Endothelial cell of umbilical vein (primary cell): ENCODE measurements around the gene SMIM44. TPM values are rescaled to one million over a fixed set of nuclear protein-coding genes. Genes with fewer than 3 reads are reported as not detected.

Experiments used
- BruUV-seq: library from RNA; stranded (reverse); fragments of 400-500 nt; replicated peaks from 2 replicates; lab custom pipeline; 2021; lab: Mats Ljungman, UMichigan
- CTCF ChIA-PET: fragments of 300-600, 350-600 bp; sonication (Branson Sonifier 250); formaldehyde crosslinking; loops from one replicate; lab custom pipeline; 2021; ENCODE audit warnings: antibody characterized with exemption, inconsistent platforms; lab: Charles Lee
- POLR2A ChIA-PET: fragments of 300-600, 350-600 bp; sonication (Branson Sonifier 250); formaldehyde crosslinking; loops from one replicate; lab custom pipeline; 2021; ENCODE audit warnings: antibody characterized with exemption, inconsistent platforms; lab: Charles Lee
- DNase-seq: peaks from one replicate; pipeline ENCODE4 v3.0.0-alpha.2; 2011; ENCODE audit warnings: low read depth, low spot score
- FAIRE-seq: peaks from 2 replicates; lab custom pipeline; 2011; peaks lifted over from hg19 to GRCh38; lab: Jason Lieb, UNC
- H2AFZ ChIP-seq: 2 replicates; pipeline ENCODE4 v1.6.0; 2012; ENCODE audit warnings: low read depth, low read length, control low read depth, inconsistent platforms
- H3K27ac ChIP-seq: 2 replicates; pipeline ENCODE4 v1.5.1; 2011; ENCODE audit warnings: low read depth, mild to moderate bottlenecking, control low read depth, low read length, moderate library complexity; ENCODE audit not compliant: insufficient read depth
- H3K27me3 ChIP-seq, 2 experiments: 2 replicates each; pipeline versions ENCODE4 v1.6.0 to v1.6.1; 2011; ENCODE audit warnings: low read length in 2 of 2, mixed read lengths in 1 of 2; ENCODE audit not compliant: control insufficient read depth in 2 of 2, insufficient read depth in 2 of 2
- H3K36me3 ChIP-seq, 2 experiments: 2 replicates in 1 of 2; 3 replicates in 1 of 2; pipeline ENCODE4 v1.5.1; 2011; ENCODE audit warnings: low read length in 2 of 2, mild to moderate bottlenecking in 1 of 2, moderate library complexity in 1 of 2; ENCODE audit not compliant: control insufficient read depth in 2 of 2, insufficient read depth in 2 of 2; ENCODE audit errors: extremely low read depth in 1 of 2
- H3K4me1 ChIP-seq: 3 replicates; pipeline ENCODE4 v1.5.1; 2011; ENCODE audit warnings: mild to moderate bottlenecking, low read length; ENCODE audit not compliant: control insufficient read depth, insufficient read depth; ENCODE audit errors: extremely low read depth
- H3K4me2 ChIP-seq: 2 replicates; pipeline ENCODE4 v1.6.1; 2011; ENCODE audit warnings: low read length, control low read depth, mixed read lengths; ENCODE audit not compliant: insufficient read depth
- H3K4me3 ChIP-seq, 3 experiments: fragments of 200-600 bp in 1 of 3; sonication (generic), shearing (Covaris generic) in 1 of 3; replicated peaks in 1 of 3; 2 replicates each; pipeline ENCODE4 v1.5.1; 2011 to 2016; ENCODE audit warnings: control low read depth in 3 of 3, low read length in 3 of 3, mild to moderate bottlenecking in 2 of 3, inconsistent platforms in 1 of 3, low read depth in 1 of 3, moderate library complexity in 1 of 3; ENCODE audit not compliant: insufficient read depth in 1 of 3
- H3K79me2 ChIP-seq: 2 replicates; pipeline ENCODE4 v1.6.0; 2012; ENCODE audit warnings: low read length, inconsistent platforms; ENCODE audit not compliant: control insufficient read depth, insufficient read depth
- H3K9ac ChIP-seq: replicated peaks from 2 replicates; pipeline ENCODE3; 2011; ENCODE audit warnings: low read length, control low read depth; ENCODE audit not compliant: insufficient read depth; ENCODE audit errors: extremely low read depth
- H3K9me1 ChIP-seq: replicated peaks from 3 replicates; pipeline ENCODE4 v1.6.0; 2011; ENCODE audit warnings: mild to moderate bottlenecking, low read length; ENCODE audit not compliant: control insufficient read depth, insufficient read depth; ENCODE audit errors: extremely low read depth
- H3K9me3 ChIP-seq: replicated peaks from 2 replicates; pipeline ENCODE4 v1.5.1; 2012; ENCODE audit warnings: low read length, inconsistent platforms; ENCODE audit not compliant: control insufficient read depth, insufficient read depth
- H4K20me1 ChIP-seq: replicated peaks from 2 replicates; pipeline ENCODE3; 2011; ENCODE audit warnings: mild to moderate bottlenecking, low read length; ENCODE audit not compliant: control insufficient read depth, insufficient read depth; ENCODE audit errors: extremely low read depth
- CTCF ChIP-seq, 2 donors: IDR thresholded peaks; 1 replicate in 1 of 2; 2 replicates in 1 of 2; pipeline ENCODE4 v1.5.1; 2011; ENCODE audit warnings: low read length in 2 of 2, mild to moderate bottlenecking in 2 of 2, moderate library complexity in 2 of 2, control low read depth in 1 of 2, inconsistent platforms in 1 of 2, low read depth in 1 of 2; ENCODE audit not compliant: insufficient read depth in 1 of 2; ENCODE audit errors: extremely low read depth in 1 of 2
- EZH2 ChIP-seq: IDR thresholded peaks from 2 replicates; pipeline ENCODE4 v1.6.1; 2012; ENCODE audit warnings: borderline replicate concordance, low read depth, mild to moderate bottlenecking, moderate library complexity, low read length, inconsistent platforms; ENCODE audit not compliant: severe bottlenecking
- FOS ChIP-seq: IDR thresholded peaks from 2 replicates; pipeline ENCODE4 v1.6.1; 2011; ENCODE audit warnings: mild to moderate bottlenecking, low read length, moderate library complexity, borderline replicate concordance; ENCODE audit not compliant: insufficient read depth
- GATA2 ChIP-seq: IDR thresholded peaks from 2 replicates; pipeline ENCODE4 v1.7.0; 2011; ENCODE audit warnings: low read depth, mild to moderate bottlenecking, moderate library complexity, mixed read lengths, low read length; ENCODE audit not compliant: insufficient read length, insufficient read depth
- JUN ChIP-seq: IDR thresholded peaks from 2 replicates; pipeline ENCODE4 v1.6.1; 2011; ENCODE audit warnings: borderline replicate concordance, low read depth; ENCODE audit not compliant: insufficient read length, insufficient read depth
- MAX ChIP-seq: IDR thresholded peaks from 2 replicates; pipeline ENCODE4 v1.6.1; 2011; ENCODE audit not compliant: insufficient read depth, insufficient read length
- MYC ChIP-seq: IDR thresholded peaks from one replicate; pipeline ENCODE4 v1.6.1; 2011; ENCODE audit warnings: mild to moderate bottlenecking, low read depth, low read length
- POLR2A ChIP-seq: IDR thresholded peaks from 2 replicates; pipeline ENCODE4 v1.6.1; 2012; ENCODE audit warnings: low read depth, mild to moderate bottlenecking, control low read depth, low read length
- POLR2AphosphoS5 ChIP-seq: IDR thresholded peaks from 2 replicates; pipeline ENCODE4 v1.6.1; 2012; ENCODE audit warnings: low read depth, mild to moderate bottlenecking, control low read depth, low read length, moderate library complexity; ENCODE audit not compliant: insufficient read depth
- dilution Hi-C: fragments of 300-500 bp; cut with MboI; formaldehyde crosslinking; loops from one replicate; pipeline ENCODE4 v1.15.0; 2019; ENCODE audit warnings: low sequenced_read_pairs; ENCODE audit not compliant: extremely low pct_ligation_motif_present
- intact Hi-C: fragments of 100-400 bp; cut with micrococcal nuclease; formaldehyde crosslinking; loops from one replicate; pipeline ENCODE4 v1.10.0; 2022
- polyA plus RNA-seq, 4 experiments: library from polyadenylated mRNA; depleted of rRNA in 3 of 4; stranded (reverse) in 3 of 4; unstranded in 1 of 4; fragments of >200 nt; gene quantifications; 2 replicates each; pipeline versions ENCODE4 v1.2.1 to v1.2.3, GENCODE V29; 2011 to 2012; ENCODE audit warnings: missing spikeins in 1 of 4
- total RNA-seq: library from RNA; stranded (reverse); gene quantifications from 2 replicates; pipeline ENCODE4 v1.2.3, GENCODE V29; 2021

Gene SMIM44
- total and polyA plus RNA-seq, 2 donors (not counting 3 experiments of a cell fraction or from before 2014, with no cell fraction given): not detected

GRCh38 chr19:3526507-3527237, 43.4 kb upstream of the SMIM44 start:
- H2AFZ ChIP-seq: no peak overlapping the region
- H3K4me3 ChIP-seq: no peak overlapping the region
- no peak overlapping the region for H3K4me2 ChIP-seq
- no peaks in the 10 kb centered on the region for H3K9me1 ChIP-seq
- BruUV-seq: no TSS peak
- CTCF ChIA-PET: interaction anchor here (1.0 to 1.4 kb wide), 2 partner anchors 18 to 96 kb away, joined by 3 to 5 read pairs; no protein-coding TSS in a partner anchor
- intact Hi-C loops: no loop called here
- POLR2A ChIA-PET: no interaction called here
- H3K9me3 ChIP-seq: no peaks in the 10 kb centered on the region
- H3K4me1 ChIP-seq: no peaks in the 10 kb centered on the region
- TF ChIP-seq CTCF (IDR thresholded peaks at IDR 0.05; ENCODE audit: extremely low read depth in 1 of 2, insufficient read depth in 1 of 2, low read depth in 1 of 2, low read length in 2 of 2) (peak in 1 of 2 donors; percentile 24), GATA2 (no peak)
- H3K27ac ChIP-seq: no peak overlapping the region
- dilution Hi-C loops: no loop called here
- no peak for FAIRE-seq
- no peak for DNase-seq
- peaks cover 7% of the 10 kb centered on the region for H3K79me2 ChIP-seq
- H3K27me3 ChIP-seq: no peaks in the 10 kb centered on the region
- no peak overlapping the region for H3K9ac ChIP-seq
- no peaks in the 10 kb centered on the region for H4K20me1 ChIP-seq
- H3K36me3 ChIP-seq: peaks cover 5 to 51% of the 10 kb centered on the region in 2 experiments

GRCh38 chr19:3524904-3525451, 41.7 kb upstream of the SMIM44 start:
- no peaks in the 10 kb centered on the region for H3K9me1 ChIP-seq
- no peak overlapping the region for H2AFZ ChIP-seq
- H3K4me3 ChIP-seq: no peak overlapping the region
- no peaks in the 10 kb centered on the region for H3K27me3 ChIP-seq
- H3K36me3 ChIP-seq: peaks cover 0 to 44% of the 10 kb centered on the region in 2 experiments
- CTCF ChIA-PET: no interaction called here
- BruUV-seq: no TSS peak
- H4K20me1 ChIP-seq: no peaks in the 10 kb centered on the region
- dilution Hi-C loops: no loop called here
- POLR2A ChIA-PET: no interaction called here
- TF ChIP-seq MAX: no peak
- no peak for TF ChIP-seq POLR2AphosphoS5
- TF ChIP-seq FOS: no peak
- no peak for TF ChIP-seq JUN
- no peak for TF ChIP-seq GATA2
- no peak for TF ChIP-seq MYC
- TF ChIP-seq CTCF (IDR thresholded peaks at IDR 0.05; ENCODE audit: extremely low read depth in 1 of 2, insufficient read depth in 1 of 2, low read depth in 1 of 2, low read length in 2 of 2): no peak
- TF ChIP-seq EZH2: no peak
- TF ChIP-seq POLR2A: no peak
- H3K4me2 ChIP-seq: no peak overlapping the region
- peaks cover 20% of the 10 kb centered on the region for H3K79me2 ChIP-seq
- no peak for FAIRE-seq
- DNase-seq: no peak
- H3K4me1 ChIP-seq: no peaks in the 10 kb centered on the region
- no peaks in the 10 kb centered on the region for H3K9me3 ChIP-seq
- intact Hi-C loops: no loop called here
- H3K27ac ChIP-seq: no peak overlapping the region
- H3K9ac ChIP-seq: no peak overlapping the region
